Measurements from ENCODE around the gene SIK3. TPM values are rescaled to one million over a fixed set of nuclear protein-coding genes. Genes with fewer than 3 reads are reported as not detected.

SIK3 gene
- total RNA-seq, 1 donor from 2014 or later = 54.2 TPM

DNA sequence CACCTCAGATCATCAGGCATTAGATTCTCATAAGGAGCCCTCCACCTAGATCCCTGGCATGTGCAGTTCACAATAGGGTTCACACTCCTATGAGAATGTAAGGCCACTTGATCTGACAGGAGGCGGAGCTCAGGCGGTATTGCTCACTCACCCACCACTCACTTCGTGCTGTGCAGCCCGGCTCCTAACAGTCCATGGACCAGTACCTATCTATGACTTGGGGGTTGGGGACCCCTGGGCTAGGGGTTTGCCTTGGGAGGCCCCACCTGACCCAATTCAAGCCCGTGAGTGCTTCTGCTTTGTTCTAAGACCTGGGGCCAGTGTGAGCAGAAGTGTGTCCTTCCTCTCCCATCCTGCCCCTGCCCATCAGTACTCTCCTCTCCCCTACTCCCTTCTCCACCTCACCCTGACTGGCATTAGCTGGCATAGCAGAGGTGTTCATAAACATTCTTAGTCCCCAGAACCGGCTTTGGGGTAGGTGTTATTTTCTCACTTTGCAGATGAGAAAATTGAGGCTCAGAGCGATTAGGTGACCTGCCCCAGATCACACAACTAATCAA, 266.4 kb downstream of the SIK3 start:
- intact Hi-C loops (cut with micrococcal nuclease) = no loop called here
- H3K4me3 Mint-ChIP-seq = no peak overlapping the region

GRCh38 chr11:116830184-116830912, 267.9 kb downstream of the SIK3 start:
- no peak for DNase-seq (ENCODE audit: low spot score)
- Mint-ChIP-seq H3K4me1 (ENCODE audit: low read depth) (peaks cover 5% of the 10 kb centered on the region), H3K27ac (no peak overlapping the region), H3K4me3 (no peak overlapping the region), H3K27me3 (ENCODE audit: insufficient read depth) (peaks cover 7% of the 10 kb centered on the region), H3K9me3 (no peaks in the 10 kb centered on the region), H3K36me3 (ENCODE audit: low read depth) (no peaks in the 10 kb centered on the region)
- intact Hi-C loops (cut with micrococcal nuclease) = no loop called here

More for the DNA sequence above, 266.4 kb downstream of the SIK3 start:
- Mint-ChIP-seq H3K27ac (no peak overlapping the region), H3K36me3 (ENCODE audit: low read depth) (no peaks in the 10 kb centered on the region), H3K9me3 (no peaks in the 10 kb centered on the region), H3K4me1 (ENCODE audit: low read depth) (peaks cover 5% of the 10 kb centered on the region), H3K27me3 (ENCODE audit: insufficient read depth) (peaks cover 7% of the 10 kb centered on the region)
- DNase-seq (ENCODE audit: low spot score) = no peak

DNA sequence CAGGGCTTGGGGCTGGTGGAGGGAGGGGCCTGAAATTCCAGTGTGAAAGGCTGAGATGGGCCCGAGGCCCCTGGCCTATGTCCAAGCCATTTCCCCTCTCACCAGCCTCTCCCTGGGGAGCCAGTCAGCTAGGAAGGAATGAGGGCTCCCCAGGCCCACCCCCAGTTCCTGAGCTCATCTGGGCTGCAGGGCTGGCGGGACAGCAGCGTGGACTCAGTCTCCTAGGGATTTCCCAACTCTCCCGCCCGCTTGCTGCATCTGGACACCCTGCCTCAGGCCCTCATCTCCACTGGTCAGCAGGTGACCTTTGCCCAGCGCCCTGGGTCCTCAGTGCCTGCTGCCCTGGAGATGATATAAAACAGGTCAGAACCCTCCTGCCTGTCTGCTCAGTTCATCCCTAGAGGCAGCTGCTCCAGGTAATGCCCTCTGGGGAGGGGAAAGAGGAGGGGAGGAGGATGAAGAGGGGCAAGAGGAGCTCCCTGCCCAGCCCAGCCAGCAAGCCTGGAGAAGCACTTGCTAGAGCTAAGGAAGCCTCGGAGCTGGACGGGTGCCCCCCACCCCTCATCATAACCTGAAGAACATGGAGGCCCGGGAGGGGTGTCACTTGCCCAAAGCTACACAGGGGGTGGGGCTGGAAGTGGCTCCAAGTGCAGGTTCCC, 268.6 kb downstream of the SIK3 start, which contains the start of gene APOC3:
TSS of gene APOC3 (plus strand) at position 383 of the 659 bp plus-strand sequence. CDS start 676 bp downstream, outside the sequence.
- H3K27ac Mint-ChIP-seq = no peak within 1 kb of the TSS
- H3K9me3 Mint-ChIP-seq = no peaks in the 10 kb centered on the region
- intact Hi-C loops (cut with micrococcal nuclease) = no loop called here
- no peak within 1 kb of the TSS for H3K4me3 Mint-ChIP-seq
- H3K4me1 Mint-ChIP-seq (ENCODE audit: low read depth) = peaks cover under 1% of the 10 kb centered on the region
- no peaks in the 10 kb centered on the region for H3K36me3 Mint-ChIP-seq (ENCODE audit: low read depth)
- DNase-seq (ENCODE audit: low spot score) = no peak
- H3K27me3 Mint-ChIP-seq (ENCODE audit: insufficient read depth) = peaks cover 7% of the 10 kb centered on the region

GRCh38 chr11:116828632-116829524, 269.4 kb downstream of the SIK3 start:
- H3K36me3 Mint-ChIP-seq (ENCODE audit: low read depth) = no peaks in the 10 kb centered on the region
- no peak overlapping the region for H3K4me3 Mint-ChIP-seq
- DNase-seq (ENCODE audit: low spot score) = no peak
- H3K27me3 Mint-ChIP-seq (ENCODE audit: insufficient read depth) = peaks cover 7% of the 10 kb centered on the region
- H3K9me3 Mint-ChIP-seq = no peaks in the 10 kb centered on the region
- intact Hi-C loops (cut with micrococcal nuclease) = no loop called here
- no peak overlapping the region for H3K27ac Mint-ChIP-seq
- no peaks in the 10 kb centered on the region for H3K4me1 Mint-ChIP-seq (ENCODE audit: low read depth)

- DNase-seq (ENCODE audit: low spot score) = no peak
- no peaks in the 10 kb centered on the region for H3K9me3 Mint-ChIP-seq
- intact Hi-C loops (cut with micrococcal nuclease) = no loop called here
- no peak overlapping the region for H3K27ac Mint-ChIP-seq
- H3K27me3 Mint-ChIP-seq (ENCODE audit: insufficient read depth) = peaks cover 7% of the 10 kb centered on the region
- H3K4me3 Mint-ChIP-seq = no peak overlapping the region
- H3K4me1 Mint-ChIP-seq (ENCODE audit: low read depth) = no peaks in the 10 kb centered on the region
- no peaks in the 10 kb centered on the region for H3K36me3 Mint-ChIP-seq (ENCODE audit: low read depth)
Observed at GRCh38 chr11:116827461-116827860, 270.8 kb downstream of the SIK3 start.

- no peak for DNase-seq (ENCODE audit: low spot score)
- no peaks in the 10 kb centered on the region for H3K4me1 Mint-ChIP-seq (ENCODE audit: low read depth)
- intact Hi-C loops (cut with micrococcal nuclease) = no loop called here
- no peak overlapping the region for H3K27ac Mint-ChIP-seq
- H3K27me3 Mint-ChIP-seq (ENCODE audit: insufficient read depth) = peaks cover 6% of the 10 kb centered on the region
- H3K4me3 Mint-ChIP-seq = no peak overlapping the region
- no peaks in the 10 kb centered on the region for H3K36me3 Mint-ChIP-seq (ENCODE audit: low read depth)
- no peaks in the 10 kb centered on the region for H3K9me3 Mint-ChIP-seq
Observed at GRCh38 chr11:116826751-116827431, 271.3 kb downstream of the SIK3 start.

- Mint-ChIP-seq H3K9me3 (no peaks in the 10 kb centered on the region), H3K27me3 (ENCODE audit: insufficient read depth) (peaks cover 3% of the 10 kb centered on the region), H3K4me1 (ENCODE audit: low read depth) (no peaks in the 10 kb centered on the region), H3K27ac (no peak overlapping the region), H3K36me3 (ENCODE audit: low read depth) (no peaks in the 10 kb centered on the region), H3K4me3 (no peak overlapping the region)
- DNase-seq (ENCODE audit: low spot score) = no peak
- intact Hi-C loops (cut with micrococcal nuclease) = no loop called here
Observed at GRCh38 chr11:116825854-116826750, 272.1 kb downstream of the SIK3 start.

DNA sequence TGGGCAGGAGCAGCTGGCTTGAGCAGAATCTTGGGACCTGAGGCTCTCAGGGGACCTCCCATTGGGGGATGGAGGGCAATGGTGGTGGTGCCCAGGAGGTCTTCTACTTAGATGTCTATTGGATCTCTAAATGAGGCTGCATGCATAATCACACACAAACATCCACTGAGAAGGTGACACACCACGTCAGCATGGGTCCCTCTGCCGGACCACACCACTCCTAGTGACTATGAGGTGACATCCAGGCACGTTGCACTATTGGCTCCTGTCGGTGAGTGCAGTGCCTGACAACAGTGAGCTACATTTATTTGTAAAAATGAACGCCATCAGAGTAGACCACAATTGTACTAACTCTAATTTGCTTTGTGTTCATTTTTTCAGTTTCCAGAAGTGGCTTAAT, 272.8 kb downstream of the SIK3 start:
- H3K27me3 Mint-ChIP-seq (ENCODE audit: insufficient read depth) = peaks cover 3% of the 10 kb centered on the region
- intact Hi-C loops (cut with micrococcal nuclease) = no loop called here
- no peak overlapping the region for H3K27ac Mint-ChIP-seq

GRCh38 chr11:116823031-116823843, 275.0 kb downstream of the SIK3 start, which contains the start of gene APOA4:
Gene APOA4 (minus strand): TSS chr11:116823304. CDS start chr11:116823191, 113 bp downstream.
- H3K27ac Mint-ChIP-seq = no peak within 1 kb of the TSS
- intact Hi-C loops (cut with micrococcal nuclease) = no loop called here
- no peaks in the 10 kb centered on the region for H3K9me3 Mint-ChIP-seq
- H3K4me3 Mint-ChIP-seq = no peak within 1 kb of the TSS
- H3K36me3 Mint-ChIP-seq (ENCODE audit: low read depth) = no peaks in the 10 kb centered on the region
- H3K4me1 Mint-ChIP-seq (ENCODE audit: low read depth) = no peaks in the 10 kb centered on the region
- no peaks in the 10 kb centered on the region for H3K27me3 Mint-ChIP-seq (ENCODE audit: insufficient read depth)
- no peak for DNase-seq (ENCODE audit: low spot score)

More for the DNA sequence above, 272.8 kb downstream of the SIK3 start:
- H3K9me3 Mint-ChIP-seq = no peaks in the 10 kb centered on the region
- no peak for DNase-seq (ENCODE audit: low spot score)
- no peak overlapping the region for H3K4me3 Mint-ChIP-seq
- no peaks in the 10 kb centered on the region for H3K36me3 Mint-ChIP-seq (ENCODE audit: low read depth)
- H3K4me1 Mint-ChIP-seq (ENCODE audit: low read depth) = no peaks in the 10 kb centered on the region

GRCh38 chr11:116822575-116822974, 275.7 kb downstream of the SIK3 start:
- intact Hi-C loops (cut with micrococcal nuclease) = no loop called here
- DNase-seq (ENCODE audit: low spot score) = no peak
- no peak overlapping the region for H3K27ac Mint-ChIP-seq
- no peaks in the 10 kb centered on the region for H3K36me3 Mint-ChIP-seq (ENCODE audit: low read depth)
- no peaks in the 10 kb centered on the region for H3K4me1 Mint-ChIP-seq (ENCODE audit: low read depth)
- H3K4me3 Mint-ChIP-seq = no peak overlapping the region
- H3K27me3 Mint-ChIP-seq (ENCODE audit: insufficient read depth) = no peaks in the 10 kb centered on the region
- no peaks in the 10 kb centered on the region for H3K9me3 Mint-ChIP-seq
